ENCODE results near the gene TTYH3.

DNA sequence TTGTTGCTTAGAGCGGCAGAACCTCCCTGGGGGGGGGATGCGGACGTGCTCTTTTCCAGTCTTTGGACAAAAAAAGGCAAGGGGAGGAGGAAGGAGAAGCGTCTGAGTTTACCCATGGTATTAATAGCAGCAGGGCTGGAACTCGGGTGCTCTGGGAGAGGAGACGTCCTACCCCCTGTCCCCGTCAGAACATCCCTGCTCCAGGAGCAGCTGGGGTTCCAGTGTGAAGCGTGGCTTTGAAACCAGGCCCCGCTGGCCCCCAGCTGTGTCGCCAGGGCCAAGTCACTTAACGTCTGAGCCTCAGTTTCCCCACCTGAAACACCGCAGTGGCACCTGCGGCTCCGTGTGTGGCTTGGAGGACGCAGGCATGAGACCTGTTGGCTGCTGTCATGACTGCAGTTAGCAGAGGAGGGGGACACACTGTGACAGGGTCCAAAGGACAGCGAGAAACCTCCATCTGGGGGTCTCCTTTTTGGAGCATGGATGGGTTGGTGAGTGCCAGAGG lies 57.6 kb downstream of the TTYH3 start:
- TF ChIP-seq, protein P1, sequence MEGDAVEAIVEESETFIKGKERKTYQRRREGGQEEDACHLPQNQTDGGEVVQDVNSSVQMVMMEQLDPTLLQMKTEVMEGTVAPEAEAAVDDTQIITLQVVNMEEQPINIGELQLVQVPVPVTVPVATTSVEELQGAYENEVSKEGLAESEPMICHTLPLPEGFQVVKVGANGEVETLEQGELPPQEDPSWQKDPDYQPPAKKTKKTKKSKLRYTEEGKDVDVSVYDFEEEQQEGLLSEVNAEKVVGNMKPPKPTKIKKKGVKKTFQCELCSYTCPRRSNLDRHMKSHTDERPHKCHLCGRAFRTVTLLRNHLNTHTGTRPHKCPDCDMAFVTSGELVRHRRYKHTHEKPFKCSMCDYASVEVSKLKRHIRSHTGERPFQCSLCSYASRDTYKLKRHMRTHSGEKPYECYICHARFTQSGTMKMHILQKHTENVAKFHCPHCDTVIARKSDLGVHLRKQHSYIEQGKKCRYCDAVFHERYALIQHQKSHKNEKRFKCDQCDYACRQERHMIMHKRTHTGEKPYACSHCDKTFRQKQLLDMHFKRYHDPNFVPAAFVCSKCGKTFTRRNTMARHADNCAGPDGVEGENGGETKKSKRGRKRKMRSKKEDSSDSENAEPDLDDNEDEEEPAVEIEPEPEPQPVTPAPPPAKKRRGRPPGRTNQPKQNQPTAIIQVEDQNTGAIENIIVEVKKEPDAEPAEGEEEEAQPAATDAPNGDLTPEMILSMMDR (IDR thresholded peaks at IDR 0.05): no peak
- TF ChIP-seq USF2 (CRISPR knock-in tag; IDR thresholded peaks at IDR 0.05): no peak
- TF ChIP-seq, protein P2, sequence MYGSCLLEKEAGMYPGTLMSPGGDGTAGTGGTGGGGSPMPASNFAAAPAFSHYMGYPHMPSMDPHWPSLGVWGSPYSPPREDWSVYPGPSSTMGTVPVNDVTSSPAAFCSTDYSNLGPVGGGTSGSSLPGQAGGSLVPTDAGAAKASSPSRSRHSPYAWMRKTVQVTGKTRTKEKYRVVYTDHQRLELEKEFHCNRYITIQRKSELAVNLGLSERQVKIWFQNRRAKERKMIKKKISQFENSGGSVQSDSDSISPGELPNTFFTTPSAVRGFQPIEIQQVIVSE (CRISPR knock-in tag; IDR thresholded peaks at IDR 0.05; ENCODE audit: borderline replicate concordance): no peak
- no peak for TF ChIP-seq USF1 (CRISPR knock-in tag; IDR thresholded peaks at IDR 0.05)
- TF ChIP-seq MXD4 (CRISPR knock-in tag; IDR thresholded peaks at IDR 0.05; ENCODE audit: borderline replicate concordance): no peak
- TF ChIP-seq KAT7 (CRISPR knock-in tag; IDR thresholded peaks at IDR 0.05; ENCODE audit: borderline replicate concordance): no peak
- TF ChIP-seq, protein P3, sequence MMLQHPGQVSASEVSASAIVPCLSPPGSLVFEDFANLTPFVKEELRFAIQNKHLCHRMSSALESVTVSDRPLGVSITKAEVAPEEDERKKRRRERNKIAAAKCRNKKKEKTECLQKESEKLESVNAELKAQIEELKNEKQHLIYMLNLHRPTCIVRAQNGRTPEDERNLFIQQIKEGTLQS (CRISPR knock-in tag; conservative IDR thresholded peaks at IDR 0.05): no peak
- TF ChIP-seq SP1 (CRISPR knock-in tag; conservative IDR thresholded peaks at IDR 0.05): no peak
- TF ChIP-seq CBFB (CRISPR knock-in tag; IDR thresholded peaks at IDR 0.05; ENCODE audit: low read depth): no peak
- no peak for TF ChIP-seq CREB1 (CRISPR knock-in tag; IDR thresholded peaks at IDR 0.05)
- no peak for TF ChIP-seq FOXK1 (CRISPR knock-in tag; IDR thresholded peaks at IDR 0.05)
- no peak for TF ChIP-seq ZNF121 (CRISPR knock-in tag; IDR thresholded peaks at IDR 0.05)
- no peak for TF ChIP-seq ZNF263 (CRISPR knock-in tag; IDR thresholded peaks at IDR 0.05; ENCODE audit: low read depth)
